Measurements from ENCODE around the gene FBXO34.

The FBXO34 gene

DNA sequence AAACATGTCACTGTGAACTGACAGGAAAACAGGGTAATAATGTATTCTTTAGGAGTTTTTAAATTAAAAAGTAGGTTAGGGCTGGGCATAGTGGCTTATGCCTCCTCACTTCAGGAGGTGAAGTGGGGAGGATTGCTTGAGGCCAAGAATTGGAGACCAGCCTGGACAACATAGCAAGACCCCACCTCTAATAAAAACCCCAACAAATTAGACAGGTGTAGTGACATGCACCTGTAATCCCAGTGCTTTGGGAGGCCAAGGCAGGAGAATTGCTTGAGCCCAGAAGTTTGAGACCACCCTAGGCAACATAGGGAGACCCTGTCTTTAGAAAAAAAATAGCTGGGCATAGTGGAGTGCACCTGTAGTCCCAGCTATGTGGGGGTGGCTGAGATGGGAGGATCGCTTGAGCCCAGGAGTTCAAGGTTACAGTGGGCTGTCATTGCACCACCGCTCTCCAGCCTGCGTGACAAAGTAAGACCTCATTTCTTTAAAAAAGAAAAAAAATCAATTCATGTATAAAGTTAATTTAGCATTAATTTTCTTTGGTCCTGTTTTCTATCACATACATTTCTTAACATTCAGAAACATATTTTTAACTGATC, 20.4 kb downstream of the FBXO34 start (continued):
- TF ChIP-seq, protein P1, sequence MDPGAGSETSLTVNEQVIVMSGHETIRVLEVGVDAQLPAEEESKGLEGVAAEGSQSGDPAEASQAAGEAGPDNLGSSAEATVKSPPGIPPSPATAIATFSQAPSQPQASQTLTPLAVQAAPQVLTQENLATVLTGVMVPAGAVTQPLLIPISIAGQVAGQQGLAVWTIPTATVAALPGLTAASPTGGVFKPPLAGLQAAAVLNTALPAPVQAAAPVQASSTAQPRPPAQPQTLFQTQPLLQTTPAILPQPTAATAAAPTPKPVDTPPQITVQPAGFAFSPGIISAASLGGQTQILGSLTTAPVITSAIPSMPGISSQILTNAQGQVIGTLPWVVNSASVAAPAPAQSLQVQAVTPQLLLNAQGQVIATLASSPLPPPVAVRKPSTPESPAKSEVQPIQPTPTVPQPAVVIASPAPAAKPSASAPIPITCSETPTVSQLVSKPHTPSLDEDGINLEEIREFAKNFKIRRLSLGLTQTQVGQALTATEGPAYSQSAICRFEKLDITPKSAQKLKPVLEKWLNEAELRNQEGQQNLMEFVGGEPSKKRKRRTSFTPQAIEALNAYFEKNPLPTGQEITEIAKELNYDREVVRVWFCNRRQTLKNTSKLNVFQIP (CRISPR knock-in tag; IDR thresholded peaks at IDR 0.05; ENCODE audit: borderline replicate concordance, low read depth) = no peak
- no peak for TF ChIP-seq ZFP30 (CRISPR knock-in tag; IDR thresholded peaks at IDR 0.05)
- TF ChIP-seq, protein P2, sequence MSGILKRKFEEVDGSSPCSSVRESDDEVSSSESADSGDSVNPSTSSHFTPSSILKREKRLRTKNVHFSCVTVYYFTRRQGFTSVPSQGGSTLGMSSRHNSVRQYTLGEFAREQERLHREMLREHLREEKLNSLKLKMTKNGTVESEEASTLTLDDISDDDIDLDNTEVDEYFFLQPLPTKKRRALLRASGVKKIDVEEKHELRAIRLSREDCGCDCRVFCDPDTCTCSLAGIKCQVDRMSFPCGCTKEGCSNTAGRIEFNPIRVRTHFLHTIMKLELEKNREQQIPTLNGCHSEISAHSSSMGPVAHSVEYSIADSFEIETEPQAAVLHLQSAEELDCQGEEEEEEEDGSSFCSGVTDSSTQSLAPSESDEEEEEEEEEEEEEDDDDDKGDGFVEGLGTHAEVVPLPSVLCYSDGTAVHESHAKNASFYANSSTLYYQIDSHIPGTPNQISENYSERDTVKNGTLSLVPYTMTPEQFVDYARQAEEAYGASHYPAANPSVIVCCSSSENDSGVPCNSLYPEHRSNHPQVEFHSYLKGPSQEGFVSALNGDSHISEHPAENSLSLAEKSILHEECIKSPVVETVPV (CRISPR knock-in tag; IDR thresholded peaks at IDR 0.05) = no peak
- TF ChIP-seq TCF4 (CRISPR knock-in tag; IDR thresholded peaks at IDR 0.05; ENCODE audit: borderline replicate concordance) = no peak
- TF ChIP-seq, protein P3, sequence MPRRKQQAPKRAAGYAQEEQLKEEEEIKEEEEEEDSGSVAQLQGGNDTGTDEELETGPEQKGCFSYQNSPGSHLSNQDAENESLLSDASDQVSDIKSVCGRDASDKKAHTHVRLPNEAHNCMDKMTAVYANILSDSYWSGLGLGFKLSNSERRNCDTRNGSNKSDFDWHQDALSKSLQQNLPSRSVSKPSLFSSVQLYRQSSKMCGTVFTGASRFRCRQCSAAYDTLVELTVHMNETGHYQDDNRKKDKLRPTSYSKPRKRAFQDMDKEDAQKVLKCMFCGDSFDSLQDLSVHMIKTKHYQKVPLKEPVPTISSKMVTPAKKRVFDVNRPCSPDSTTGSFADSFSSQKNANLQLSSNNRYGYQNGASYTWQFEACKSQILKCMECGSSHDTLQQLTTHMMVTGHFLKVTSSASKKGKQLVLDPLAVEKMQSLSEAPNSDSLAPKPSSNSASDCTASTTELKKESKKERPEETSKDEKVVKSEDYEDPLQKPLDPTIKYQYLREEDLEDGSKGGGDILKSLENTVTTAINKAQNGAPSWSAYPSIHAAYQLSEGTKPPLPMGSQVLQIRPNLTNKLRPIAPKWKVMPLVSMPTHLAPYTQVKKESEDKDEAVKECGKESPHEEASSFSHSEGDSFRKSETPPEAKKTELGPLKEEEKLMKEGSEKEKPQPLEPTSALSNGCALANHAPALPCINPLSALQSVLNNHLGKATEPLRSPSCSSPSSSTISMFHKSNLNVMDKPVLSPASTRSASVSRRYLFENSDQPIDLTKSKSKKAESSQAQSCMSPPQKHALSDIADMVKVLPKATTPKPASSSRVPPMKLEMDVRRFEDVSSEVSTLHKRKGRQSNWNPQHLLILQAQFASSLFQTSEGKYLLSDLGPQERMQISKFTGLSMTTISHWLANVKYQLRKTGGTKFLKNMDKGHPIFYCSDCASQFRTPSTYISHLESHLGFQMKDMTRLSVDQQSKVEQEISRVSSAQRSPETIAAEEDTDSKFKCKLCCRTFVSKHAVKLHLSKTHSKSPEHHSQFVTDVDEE (CRISPR knock-in tag; IDR thresholded peaks at IDR 0.05) = no peak
- TF ChIP-seq BACH2 (CRISPR knock-in tag; IDR thresholded peaks at IDR 0.05; ENCODE audit: borderline replicate concordance) = no peak
- no peak for TF ChIP-seq ZNF8 (CRISPR knock-in tag; IDR thresholded peaks at IDR 0.05)
- TF ChIP-seq ARNTL (CRISPR knock-in tag; IDR thresholded peaks at IDR 0.05; ENCODE audit: borderline replicate concordance, low read depth) = no peak
- TF ChIP-seq ISL1 (CRISPR knock-in tag; IDR thresholded peaks at IDR 0.05) = no peak

DNA sequence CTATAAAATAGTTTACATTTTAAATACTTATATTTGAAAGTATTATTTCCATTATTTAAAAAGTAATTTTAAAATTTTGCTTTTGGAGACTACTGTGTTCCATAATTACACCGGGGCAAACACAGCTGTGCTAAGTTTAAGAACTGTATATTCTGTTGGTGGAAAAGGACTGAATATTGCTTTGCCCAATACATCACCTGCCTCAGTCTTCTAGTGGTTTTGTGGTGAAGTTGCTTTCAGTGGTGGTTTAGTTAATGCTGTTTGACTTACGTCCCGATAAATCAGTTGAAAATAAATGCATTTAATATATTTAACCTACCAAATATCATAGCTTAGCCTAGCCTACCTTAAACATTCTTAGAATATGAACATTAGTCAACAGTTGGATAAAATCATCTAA, 23.4 kb downstream of the FBXO34 start:
- TF ChIP-seq RARB (CRISPR knock-in tag; IDR thresholded peaks at IDR 0.05) (no peak), BACH2 (CRISPR knock-in tag; IDR thresholded peaks at IDR 0.05; ENCODE audit: borderline replicate concordance) (no peak), SNAI2 (CRISPR knock-in tag; IDR thresholded peaks at IDR 0.05) (no peak), ZFP30 (CRISPR knock-in tag; IDR thresholded peaks at IDR 0.05) (no peak), OSR1 (CRISPR knock-in tag; IDR thresholded peaks at IDR 0.05) (no peak), GLIS3 (CRISPR knock-in tag; IDR thresholded peaks at IDR 0.05) (no peak), ISL1 (CRISPR knock-in tag; IDR thresholded peaks at IDR 0.05) (no peak), ESRRG (CRISPR knock-in tag; IDR thresholded peaks at IDR 0.05) (no peak), ZFP3 (CRISPR knock-in tag; IDR thresholded peaks at IDR 0.05) (no peak), ARNTL (CRISPR knock-in tag; IDR thresholded peaks at IDR 0.05; ENCODE audit: borderline replicate concordance, low read depth) (no peak)
- TF ChIP-seq, protein P2 (CRISPR knock-in tag; IDR thresholded peaks at IDR 0.05) = no peak
- no peak for ATAC-seq

DNA sequence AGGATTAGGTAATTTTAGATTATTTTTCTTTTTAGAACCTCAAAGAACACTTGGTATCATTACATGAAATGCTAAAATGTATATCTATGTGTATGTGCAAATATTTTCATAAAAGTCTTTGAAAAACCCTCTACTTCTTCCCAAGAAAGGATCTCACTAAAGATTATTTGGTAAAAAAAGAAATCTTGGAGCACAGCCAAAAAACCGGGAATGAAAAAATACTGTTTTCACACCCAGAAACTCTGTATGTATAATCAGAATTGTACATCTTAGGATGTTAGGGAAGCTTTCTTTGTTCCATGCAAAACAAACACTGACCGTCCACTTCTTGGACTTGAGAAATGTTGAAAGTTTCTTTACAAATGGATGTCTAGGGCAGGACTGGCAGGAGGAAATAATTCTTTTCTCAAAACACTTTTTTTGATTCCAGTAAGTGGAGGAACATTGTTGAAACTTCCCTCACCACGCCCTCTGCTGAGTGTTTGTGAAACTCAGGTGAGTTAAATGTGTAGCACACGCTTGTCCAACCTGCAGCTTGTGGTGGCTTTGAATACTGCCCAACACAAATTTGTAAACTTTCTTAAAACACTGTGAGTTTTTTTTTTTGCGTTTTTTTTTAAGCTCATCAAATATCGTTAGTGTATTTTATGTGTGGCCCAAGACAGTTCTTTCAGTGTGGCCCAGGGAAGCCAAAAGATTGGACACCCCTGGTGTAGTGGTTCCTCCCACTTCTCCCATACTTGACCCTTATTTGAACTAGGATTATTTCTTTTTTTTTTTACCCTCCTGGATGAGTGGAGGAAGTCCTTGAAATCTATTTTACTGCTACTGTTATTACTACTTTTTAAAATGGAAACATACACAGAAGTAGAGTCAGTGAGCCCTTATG, 26.6 kb downstream of the FBXO34 start:
- no peak for ATAC-seq
- TF ChIP-seq ISL1 (CRISPR knock-in tag; IDR thresholded peaks at IDR 0.05) (no peak), ZFP3 (CRISPR knock-in tag; IDR thresholded peaks at IDR 0.05) (no peak), SNAI2 (CRISPR knock-in tag; IDR thresholded peaks at IDR 0.05) (no peak), ZC3H10 (CRISPR knock-in tag; IDR thresholded peaks at IDR 0.05) (no peak), TOX (CRISPR knock-in tag; IDR thresholded peaks at IDR 0.05; ENCODE audit: borderline replicate concordance) (no peak), PPARA (CRISPR knock-in tag; IDR thresholded peaks at IDR 0.05; ENCODE audit: borderline replicate concordance) (no peak), OSR1 (CRISPR knock-in tag; IDR thresholded peaks at IDR 0.05) (no peak), GLIS3 (CRISPR knock-in tag; IDR thresholded peaks at IDR 0.05) (no peak), ZFP30 (CRISPR knock-in tag; IDR thresholded peaks at IDR 0.05) (no peak), ZNF8 (CRISPR knock-in tag; IDR thresholded peaks at IDR 0.05) (no peak)
- TF ChIP-seq, protein P1 (CRISPR knock-in tag; IDR thresholded peaks at IDR 0.05; ENCODE audit: borderline replicate concordance, low read depth) = no peak
- TF ChIP-seq, protein P4, sequence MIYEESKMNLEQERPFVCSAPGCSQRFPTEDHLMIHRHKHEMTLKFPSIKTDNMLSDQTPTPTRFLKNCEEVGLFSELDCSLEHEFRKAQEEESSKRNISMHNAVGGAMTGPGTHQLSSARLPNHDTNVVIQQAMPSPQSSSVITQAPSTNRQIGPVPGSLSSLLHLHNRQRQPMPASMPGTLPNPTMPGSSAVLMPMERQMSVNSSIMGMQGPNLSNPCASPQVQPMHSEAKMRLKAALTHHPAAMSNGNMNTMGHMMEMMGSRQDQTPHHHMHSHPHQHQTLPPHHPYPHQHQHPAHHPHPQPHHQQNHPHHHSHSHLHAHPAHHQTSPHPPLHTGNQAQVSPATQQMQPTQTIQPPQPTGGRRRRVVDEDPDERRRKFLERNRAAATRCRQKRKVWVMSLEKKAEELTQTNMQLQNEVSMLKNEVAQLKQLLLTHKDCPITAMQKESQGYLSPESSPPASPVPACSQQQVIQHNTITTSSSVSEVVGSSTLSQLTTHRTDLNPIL (CRISPR knock-in tag; IDR thresholded peaks at IDR 0.05; ENCODE audit: low read depth) = no peak
- TF ChIP-seq, protein P5, sequence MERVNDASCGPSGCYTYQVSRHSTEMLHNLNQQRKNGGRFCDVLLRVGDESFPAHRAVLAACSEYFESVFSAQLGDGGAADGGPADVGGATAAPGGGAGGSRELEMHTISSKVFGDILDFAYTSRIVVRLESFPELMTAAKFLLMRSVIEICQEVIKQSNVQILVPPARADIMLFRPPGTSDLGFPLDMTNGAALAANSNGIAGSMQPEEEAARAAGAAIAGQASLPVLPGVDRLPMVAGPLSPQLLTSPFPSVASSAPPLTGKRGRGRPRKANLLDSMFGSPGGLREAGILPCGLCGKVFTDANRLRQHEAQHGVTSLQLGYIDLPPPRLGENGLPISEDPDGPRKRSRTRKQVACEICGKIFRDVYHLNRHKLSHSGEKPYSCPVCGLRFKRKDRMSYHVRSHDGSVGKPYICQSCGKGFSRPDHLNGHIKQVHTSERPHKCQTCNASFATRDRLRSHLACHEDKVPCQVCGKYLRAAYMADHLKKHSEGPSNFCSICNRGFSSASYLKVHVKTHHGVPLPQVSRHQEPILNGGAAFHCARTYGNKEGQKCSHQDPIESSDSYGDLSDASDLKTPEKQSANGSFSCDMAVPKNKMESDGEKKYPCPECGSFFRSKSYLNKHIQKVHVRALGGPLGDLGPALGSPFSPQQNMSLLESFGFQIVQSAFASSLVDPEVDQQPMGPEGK (CRISPR knock-in tag; IDR thresholded peaks at IDR 0.05; ENCODE audit: borderline replicate concordance) = no peak
